Measurements from ENCODE around the gene SLFN12. TPM values are rescaled to one million over a fixed set of nuclear protein-coding genes. Genes with fewer than 3 reads are reported as not detected.
A peak's percentile ranks its signal among the peaks of the same experiment; 100 is the strongest.

Gene SLFN12
- total RNA-seq, 1 experiment from 2014 or later = 13.2 TPM

DNA sequence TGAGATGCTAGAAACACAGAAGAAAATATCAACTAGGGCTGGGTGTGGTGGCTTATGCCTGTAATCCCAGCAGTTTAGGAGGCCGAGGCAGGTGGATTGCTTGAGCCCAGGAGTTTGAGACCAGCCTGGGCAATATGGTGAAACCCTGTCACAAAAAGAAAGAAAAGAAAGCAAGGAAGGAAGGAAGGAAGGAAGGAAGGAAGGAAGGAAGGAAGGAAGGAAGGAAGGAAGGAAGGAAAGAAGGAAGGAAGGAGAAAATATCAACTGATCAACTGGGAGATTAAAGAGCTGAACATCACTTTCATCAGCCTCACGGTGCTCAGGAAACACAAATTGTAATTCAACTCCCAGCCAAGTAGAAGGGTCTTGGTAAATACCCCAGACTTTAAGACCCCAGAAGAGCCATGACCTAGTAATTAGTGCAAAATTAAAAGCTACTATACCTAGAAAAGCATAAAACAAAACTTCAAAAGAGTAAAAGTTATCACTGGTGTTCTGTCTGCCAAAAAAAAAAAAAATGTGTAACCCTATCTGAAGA lies 44.1 kb upstream of the SLFN12 start:
- CTCF ChIA-PET = interaction anchor here (0.7 kb wide), 1 partner anchor 57 kb away, joined by 5 read pairs; no protein-coding TSS in a partner anchor
- BruUV-seq (replicated peaks) = no TSS peak
- no peaks in the 10 kb centered on the region for H3K4me1 ChIP-seq (ENCODE audit: insufficient read depth, low read length, poor library complexity, severe bottlenecking)
- H3K9me3 ChIP-seq (ENCODE audit: low read depth, low read length, poor library complexity, severe bottlenecking) = no peaks in the 10 kb centered on the region
- H3K4me3 ChIP-seq (ENCODE audit: low read depth, low read length, poor library complexity, severe bottlenecking) = no peak overlapping the region
- POLR2A ChIA-PET (ENCODE audit: low non-redundant PET) = no interaction called here
- peak overlapping the region; percentile 73 for H3K27ac ChIP-seq (ENCODE audit: low read depth, low read length, poor library complexity, severe bottlenecking)
- DNase-seq (ENCODE audit: low spot score) = peak; percentile 70
- H3K27me3 ChIP-seq (replicated peaks; ENCODE audit: insufficient read depth, low read depth, low read length, poor library complexity) = no peaks in the 10 kb centered on the region
- H3K36me3 ChIP-seq (ENCODE audit: insufficient read depth, low read length, poor library complexity, severe bottlenecking) = no peaks in the 10 kb centered on the region
- TF ChIP-seq, protein P1, sequence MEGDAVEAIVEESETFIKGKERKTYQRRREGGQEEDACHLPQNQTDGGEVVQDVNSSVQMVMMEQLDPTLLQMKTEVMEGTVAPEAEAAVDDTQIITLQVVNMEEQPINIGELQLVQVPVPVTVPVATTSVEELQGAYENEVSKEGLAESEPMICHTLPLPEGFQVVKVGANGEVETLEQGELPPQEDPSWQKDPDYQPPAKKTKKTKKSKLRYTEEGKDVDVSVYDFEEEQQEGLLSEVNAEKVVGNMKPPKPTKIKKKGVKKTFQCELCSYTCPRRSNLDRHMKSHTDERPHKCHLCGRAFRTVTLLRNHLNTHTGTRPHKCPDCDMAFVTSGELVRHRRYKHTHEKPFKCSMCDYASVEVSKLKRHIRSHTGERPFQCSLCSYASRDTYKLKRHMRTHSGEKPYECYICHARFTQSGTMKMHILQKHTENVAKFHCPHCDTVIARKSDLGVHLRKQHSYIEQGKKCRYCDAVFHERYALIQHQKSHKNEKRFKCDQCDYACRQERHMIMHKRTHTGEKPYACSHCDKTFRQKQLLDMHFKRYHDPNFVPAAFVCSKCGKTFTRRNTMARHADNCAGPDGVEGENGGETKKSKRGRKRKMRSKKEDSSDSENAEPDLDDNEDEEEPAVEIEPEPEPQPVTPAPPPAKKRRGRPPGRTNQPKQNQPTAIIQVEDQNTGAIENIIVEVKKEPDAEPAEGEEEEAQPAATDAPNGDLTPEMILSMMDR (conservative IDR thresholded peaks at IDR 0.05; ENCODE audit: low read depth, low read length) = no peak
- TF ChIP-seq EZH2 (IDR thresholded peaks at IDR 0.05; ENCODE audit: borderline replicate concordance, low read depth, low read length, poor library complexity, severe bottlenecking) = no peak
- intact Hi-C loops (cut with micrococcal nuclease; ENCODE audit: unreplicated experiment) = no loop called here

DNA sequence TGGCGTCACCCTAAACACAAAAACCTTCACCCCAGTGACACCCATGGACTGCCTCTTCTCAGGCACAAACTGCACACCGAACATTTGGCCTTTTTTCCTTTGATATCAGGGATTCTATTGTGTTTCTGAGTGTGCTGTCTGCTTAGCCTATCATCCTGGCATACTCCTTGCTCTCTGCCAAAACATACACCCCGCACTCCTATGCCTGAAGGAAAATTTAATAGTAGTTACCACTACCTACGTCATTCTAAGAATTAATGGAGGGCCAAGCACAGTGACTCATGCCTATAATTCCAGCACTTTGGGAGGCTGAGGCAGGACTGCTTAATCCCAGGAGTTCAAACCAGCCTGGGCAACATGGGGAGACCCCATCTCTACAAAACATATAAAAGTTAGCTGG lies 36.2 kb upstream of the SLFN12 start:
- Histone ChIP-seq H3K27ac (ENCODE audit: low read depth, low read length, poor library complexity, severe bottlenecking) (no peak overlapping the region), H3K27me3 (replicated peaks; ENCODE audit: insufficient read depth, low read depth, low read length, poor library complexity) (no peaks in the 10 kb centered on the region), H3K9me3 (ENCODE audit: low read depth, low read length, poor library complexity, severe bottlenecking) (no peaks in the 10 kb centered on the region), H3K4me1 (ENCODE audit: insufficient read depth, low read length, poor library complexity, severe bottlenecking) (no peaks in the 10 kb centered on the region), H3K36me3 (ENCODE audit: insufficient read depth, low read length, poor library complexity, severe bottlenecking) (no peaks in the 10 kb centered on the region), H3K4me3 (ENCODE audit: low read depth, low read length, poor library complexity, severe bottlenecking) (no peak overlapping the region)
- no peak for DNase-seq (ENCODE audit: low spot score)
- intact Hi-C loops (cut with micrococcal nuclease; ENCODE audit: unreplicated experiment) = no loop called here
- no peak for TF ChIP-seq EZH2 (IDR thresholded peaks at IDR 0.05; ENCODE audit: borderline replicate concordance, low read depth, low read length, poor library complexity, severe bottlenecking)
- TF ChIP-seq, protein P1 (conservative IDR thresholded peaks at IDR 0.05; ENCODE audit: low read depth, low read length) = no peak
- CTCF ChIA-PET = no interaction called here
- no TSS peak for BruUV-seq (replicated peaks)
- POLR2A ChIA-PET (ENCODE audit: low non-redundant PET) = no interaction called here

DNA sequence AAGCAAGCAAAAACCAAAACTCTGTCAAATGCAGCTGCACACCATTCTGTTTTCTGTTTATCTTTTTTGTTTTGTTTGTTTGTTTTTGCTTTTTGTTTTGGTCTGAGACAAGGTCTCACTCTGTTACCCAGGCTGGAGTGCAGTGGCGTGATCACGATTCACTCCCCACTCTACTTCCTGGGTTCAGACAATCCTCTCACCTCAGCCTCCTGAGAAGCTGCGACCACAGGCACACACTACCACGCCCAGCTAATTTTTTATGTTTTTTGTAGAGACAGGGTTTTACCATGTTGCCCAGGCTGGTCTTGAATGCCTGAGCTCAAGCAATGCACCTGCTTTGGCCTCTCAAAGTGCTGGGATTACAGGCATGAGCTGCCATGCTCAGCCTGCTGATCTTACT lies 35.5 kb upstream of the SLFN12 start:
- no peak for DNase-seq (ENCODE audit: low spot score)
- no peak for TF ChIP-seq EZH2 (IDR thresholded peaks at IDR 0.05; ENCODE audit: borderline replicate concordance, low read depth, low read length, poor library complexity, severe bottlenecking)
- TF ChIP-seq, protein P1 (conservative IDR thresholded peaks at IDR 0.05; ENCODE audit: low read depth, low read length) = no peak
- no peak overlapping the region for H3K27ac ChIP-seq (ENCODE audit: low read depth, low read length, poor library complexity, severe bottlenecking)
- ChIA-PET CTCF (no interaction called here), POLR2A (ENCODE audit: low non-redundant PET) (no interaction called here)
- H3K27me3 ChIP-seq (replicated peaks; ENCODE audit: insufficient read depth, low read depth, low read length, poor library complexity) = no peaks in the 10 kb centered on the region
- no TSS peak for BruUV-seq (replicated peaks)
- no peak overlapping the region for H3K4me3 ChIP-seq (ENCODE audit: low read depth, low read length, poor library complexity, severe bottlenecking)
- no peaks in the 10 kb centered on the region for H3K36me3 ChIP-seq (ENCODE audit: insufficient read depth, low read length, poor library complexity, severe bottlenecking)
- intact Hi-C loops (cut with micrococcal nuclease; ENCODE audit: unreplicated experiment) = no loop called here
- no peaks in the 10 kb centered on the region for H3K9me3 ChIP-seq (ENCODE audit: low read depth, low read length, poor library complexity, severe bottlenecking)
- no peaks in the 10 kb centered on the region for H3K4me1 ChIP-seq (ENCODE audit: insufficient read depth, low read length, poor library complexity, severe bottlenecking)
